Esophagus muscularis mucosa (tissue), 4 donors: ENCODE results near the gene CMTM4.

Source experiments
- CTCF ChIP-seq, 3 experiments: fragments of 200-600 bp in 2 of 3; fragments of 450-650 bp in 1 of 3; sonication (generic) in 2 of 3; IDR thresholded peaks; one replicate each; pipeline ENCODE4 v1.5.1; 2017 to 2019; ENCODE audit warnings: antibody characterized with exemption in 3 of 3, mild to moderate bottlenecking in 2 of 3, moderate library complexity in 1 of 3
- EP300 ChIP-seq: sonication (generic); formaldehyde crosslinking; IDR thresholded peaks from one replicate; pipeline ENCODE4 v1.6.1; 2017; ENCODE audit warnings: antibody characterized with exemption
- POLR2A ChIP-seq: fragments of 450-650 bp; IDR thresholded peaks from one replicate; pipeline ENCODE4 v1.6.1; 2017; ENCODE audit warnings: antibody characterized with exemption, moderate library complexity, mild to moderate bottlenecking, low read depth
- POLR2AphosphoS5 ChIP-seq, 2 donors: sonication (generic); formaldehyde crosslinking; IDR thresholded peaks; one replicate each; pipeline ENCODE4 v1.6.1; 2017; ENCODE audit warnings: antibody characterized with exemption in 2 of 2

- no peak for TF ChIP-seq POLR2A
- TF ChIP-seq CTCF (IDR thresholded peaks at IDR 0.05): no peak
- no peak for TF ChIP-seq POLR2AphosphoS5 (IDR thresholded peaks at IDR 0.05)
- TF ChIP-seq EP300: no peak
Observed at GRCh38 chr16:66649636-66650205, 46.8 kb downstream of the CMTM4 start.
